Panc1 (cell line): ENCODE data around the gene SLC12A3. TPM values are rescaled to one million over a fixed set of nuclear protein-coding genes. Genes with fewer than 3 reads are reported as not detected.

Experiments
- ATAC-seq: fragments of 200-7000 bp; cut with Tn5 transposase; 2 replicates; pipeline ENCODE4 v1.9.1; 2020; ENCODE audit warnings: mild to moderate bottlenecking, moderate library complexity
- BruUV-seq: library from RNA; stranded (reverse); fragments of 400-500 nt; replicated peaks from 2 replicates; lab custom pipeline; 2021; lab: Mats Ljungman, UMichigan
- CTCF ChIA-PET: fragments of 300-600 bp; sonication (Branson Sonifier 250); formaldehyde crosslinking; loops from one replicate; lab custom pipeline; 2022; ENCODE audit warnings: antibody characterized with exemption; lab: Charles Lee
- POLR2A ChIA-PET: fragments of 300-600 bp; sonication (Branson Sonifier 250); formaldehyde crosslinking; loops from one replicate; lab custom pipeline; 2022; ENCODE audit warnings: antibody characterized with exemption; lab: Charles Lee
- DNase-seq: peaks from one replicate; pipeline ENCODE4 v3.0.0-alpha.2; 2010; ENCODE audit warnings: low read depth, low spot score
- H3K27ac ChIP-seq: 2 replicates; pipeline ENCODE4 v1.5.1; 2011; ENCODE audit warnings: mild to moderate bottlenecking, low read length, inconsistent platforms
- H3K27me3 ChIP-seq: fragments of 200-500 bp; sonication (Bioruptor generic); 2 replicates; pipeline ENCODE4 v1.6.0; 2014; ENCODE audit warnings: low read length, inconsistent platforms; ENCODE audit not compliant: control insufficient read depth, insufficient read depth
- H3K36me3 ChIP-seq: fragments of 200-500 bp; sonication (Bioruptor generic); 2 replicates; pipeline ENCODE4 v1.5.1; 2014; ENCODE audit warnings: inconsistent platforms, mild to moderate bottlenecking, low read length, moderate library complexity; ENCODE audit not compliant: control insufficient read depth, insufficient read depth
- H3K4me1 ChIP-seq: 2 replicates; pipeline ENCODE4 v1.5.1; 2011; ENCODE audit warnings: inconsistent platforms, mild to moderate bottlenecking, low read length, moderate library complexity; ENCODE audit not compliant: control insufficient read depth, insufficient read depth
- H3K4me3 ChIP-seq, 2 experiments: 2 replicates each; pipeline ENCODE4 v1.5.1; 2011 to 2012; ENCODE audit warnings: low read depth in 2 of 2, low read length in 2 of 2, mild to moderate bottlenecking in 2 of 2, inconsistent platforms in 1 of 2, moderate library complexity in 1 of 2
- H3K9me3 ChIP-seq: fragments of 200-500 bp; sonication (Bioruptor generic); 2 replicates; pipeline ENCODE4 v1.5.1; 2014; ENCODE audit warnings: low read depth, mild to moderate bottlenecking, inconsistent platforms, low read length, moderate library complexity; ENCODE audit not compliant: control insufficient read depth, insufficient read depth
- POLR2AphosphoS5 ChIP-seq: IDR thresholded peaks from 2 replicates; pipeline ENCODE4 v1.6.1; 2012; ENCODE audit warnings: mild to moderate bottlenecking, low read depth, low read length, moderate library complexity
- REST ChIP-seq, 2 experiments: IDR thresholded peaks; 2 replicates each; pipeline ENCODE4 v1.6.1; 2011 to 2012; ENCODE audit warnings: low read depth in 2 of 2, control low read depth in 1 of 2, low read length in 1 of 2, mild to moderate bottlenecking in 1 of 2, moderate library complexity in 1 of 2; ENCODE audit not compliant: insufficient read depth in 1 of 2
- SIN3A ChIP-seq: IDR thresholded peaks from 2 replicates; pipeline ENCODE4 v1.6.1; 2012; ENCODE audit warnings: low read depth, mild to moderate bottlenecking, low read length, moderate library complexity, borderline replicate concordance; ENCODE audit not compliant: insufficient read depth
- TCF7L2 ChIP-seq: IDR thresholded peaks from 2 replicates; pipeline ENCODE4 v1.6.1; 2011; ENCODE audit warnings: mild to moderate bottlenecking, low read depth, low read length, inconsistent platforms
- in situ Hi-C: cut with HindIII; loops from 2 replicates; pipeline ENCODE4 v1.10.0; 2016; ENCODE audit warnings: low sequenced_read_pairs, low pct_unique_long_range_greater_than_20kb
- intact Hi-C: fragments of 100-400 bp; cut with micrococcal nuclease; formaldehyde crosslinking; loops from one replicate; pipeline ENCODE4 v1.10.0; 2022; ENCODE audit not compliant: unreplicated experiment
- total RNA-seq: library from RNA; stranded (reverse); gene quantifications from one replicate; pipeline ENCODE4 v1.2.1, GENCODE V29; 2021; ENCODE audit not compliant: unreplicated experiment
- TF ChIP-seq, protein P1 (sequence below): fragments of 450-650 bp; IDR thresholded peaks from 2 replicates; pipeline ENCODE4 v1.5.1; 2017; ENCODE audit warnings: mild to moderate bottlenecking

The SLC12A3 gene
- total RNA-seq, 1 experiment from 2014 or later: 0.15 TPM

- intact Hi-C loops (loop anchor here (10.0 kb wide), 1 partner anchor 84 kb away; no protein-coding TSS in a partner anchor), in situ Hi-C loops (no loop called here)
- POLR2A ChIA-PET: interaction anchor here (0.5 kb wide), 1 partner anchor 30 kb away, joined by 14 read pairs; no protein-coding TSS in a partner anchor
Observed at GRCh38 chr16:56960681-56961281, 95.8 kb downstream of the SLC12A3 start.

GRCh38 chr16:56961386-56961785, 96.4 kb downstream of the SLC12A3 start:
- ChIA-PET CTCF (no interaction called here), POLR2A (no interaction called here)
- in situ Hi-C loops: no loop called here

More at GRCh38 chr16:56960681-56961281, 95.8 kb downstream of the SLC12A3 start:
- no peak for DNase-seq
- TF ChIP-seq REST (IDR thresholded peaks at IDR 0.05; ENCODE audit: insufficient read depth in 1 of 2, low read depth in 2 of 2, low read length in 1 of 2) (no peak), TCF7L2 (no peak), POLR2AphosphoS5 (no peak), SIN3A (no peak)
- TF ChIP-seq, protein P1, sequence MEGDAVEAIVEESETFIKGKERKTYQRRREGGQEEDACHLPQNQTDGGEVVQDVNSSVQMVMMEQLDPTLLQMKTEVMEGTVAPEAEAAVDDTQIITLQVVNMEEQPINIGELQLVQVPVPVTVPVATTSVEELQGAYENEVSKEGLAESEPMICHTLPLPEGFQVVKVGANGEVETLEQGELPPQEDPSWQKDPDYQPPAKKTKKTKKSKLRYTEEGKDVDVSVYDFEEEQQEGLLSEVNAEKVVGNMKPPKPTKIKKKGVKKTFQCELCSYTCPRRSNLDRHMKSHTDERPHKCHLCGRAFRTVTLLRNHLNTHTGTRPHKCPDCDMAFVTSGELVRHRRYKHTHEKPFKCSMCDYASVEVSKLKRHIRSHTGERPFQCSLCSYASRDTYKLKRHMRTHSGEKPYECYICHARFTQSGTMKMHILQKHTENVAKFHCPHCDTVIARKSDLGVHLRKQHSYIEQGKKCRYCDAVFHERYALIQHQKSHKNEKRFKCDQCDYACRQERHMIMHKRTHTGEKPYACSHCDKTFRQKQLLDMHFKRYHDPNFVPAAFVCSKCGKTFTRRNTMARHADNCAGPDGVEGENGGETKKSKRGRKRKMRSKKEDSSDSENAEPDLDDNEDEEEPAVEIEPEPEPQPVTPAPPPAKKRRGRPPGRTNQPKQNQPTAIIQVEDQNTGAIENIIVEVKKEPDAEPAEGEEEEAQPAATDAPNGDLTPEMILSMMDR: no peak
- no peaks in the 10 kb centered on the region for H3K36me3 ChIP-seq
- no peaks in the 10 kb centered on the region for H3K9me3 ChIP-seq
- CTCF ChIA-PET: no interaction called here
- BruUV-seq: no TSS peak
- no peak for ATAC-seq
- H3K27me3 ChIP-seq: no peaks in the 10 kb centered on the region
- H3K27ac ChIP-seq: no peak overlapping the region
- no peak overlapping the region for H3K4me3 ChIP-seq
- no peaks in the 10 kb centered on the region for H3K4me1 ChIP-seq

More at GRCh38 chr16:56961386-56961785, 96.4 kb downstream of the SLC12A3 start:
- H3K27me3 ChIP-seq: no peaks in the 10 kb centered on the region
- H3K4me1 ChIP-seq: no peaks in the 10 kb centered on the region
- TF ChIP-seq, protein P1: no peak
- no peak for TF ChIP-seq REST (IDR thresholded peaks at IDR 0.05; ENCODE audit: insufficient read depth in 1 of 2, low read depth in 2 of 2, low read length in 1 of 2)
- TF ChIP-seq TCF7L2: no peak
- TF ChIP-seq SIN3A: no peak
- TF ChIP-seq POLR2AphosphoS5: no peak
- no peaks in the 10 kb centered on the region for H3K36me3 ChIP-seq
- no TSS peak for BruUV-seq
- ATAC-seq: no peak
- no peak overlapping the region for H3K4me3 ChIP-seq
- intact Hi-C loops: loop anchor here (10.0 kb wide), 1 partner anchor 83 kb away; no protein-coding TSS in a partner anchor
- no peak overlapping the region for H3K27ac ChIP-seq
- H3K9me3 ChIP-seq: no peaks in the 10 kb centered on the region
- DNase-seq: no peak
